GM18870 (cell line): ENCODE results near the gene IFT122.
"Not testable (repeated sequence)": the region's sequence is repeated elsewhere in the genome, so short reads cannot be mapped to it uniquely, and the experiment has no call there.

Experiments
- ATAC-seq: cut with Tn5 transposase; IDR thresholded peaks from one replicate; pipeline ENCODE4 v1.9.1; 2021; ENCODE audit warnings: moderate library complexity; ENCODE audit not compliant: unreplicated experiment

The IFT122 gene

GRCh38 chr3:129515108-129515820, 75.2 kb downstream of the IFT122 start:
- ATAC-seq = not testable (repeated sequence)

DNA sequence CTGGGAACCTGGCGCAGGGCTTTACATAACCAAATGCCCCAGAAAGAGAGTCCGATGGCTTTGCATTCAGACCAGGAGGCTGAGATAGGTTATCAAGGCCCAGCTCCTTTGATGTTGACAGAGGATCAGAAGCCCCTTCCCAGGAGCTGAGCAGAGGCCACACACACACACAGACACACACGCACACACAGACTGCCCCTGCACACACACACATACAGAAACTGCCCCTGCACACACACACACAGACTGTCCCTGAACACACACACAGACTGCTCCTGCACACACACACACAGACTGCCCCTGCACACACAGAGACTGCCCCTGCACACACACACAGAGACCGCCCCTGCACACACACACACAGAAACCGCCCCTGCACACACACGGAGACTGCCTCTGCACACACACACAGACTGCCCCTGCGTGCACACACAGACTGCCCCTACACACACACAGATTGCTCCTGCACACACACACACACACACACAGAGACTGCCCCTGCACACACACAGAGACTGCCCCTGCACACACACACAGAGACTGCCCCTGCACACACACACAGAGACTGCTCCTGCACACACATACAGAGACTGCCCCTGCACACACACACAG, 75.9 kb downstream of the IFT122 start:
- not testable (repeated sequence) for ATAC-seq

GRCh38 chr3:129517516-129517915, 77.5 kb downstream of the IFT122 start:
- no peak for ATAC-seq

DNA sequence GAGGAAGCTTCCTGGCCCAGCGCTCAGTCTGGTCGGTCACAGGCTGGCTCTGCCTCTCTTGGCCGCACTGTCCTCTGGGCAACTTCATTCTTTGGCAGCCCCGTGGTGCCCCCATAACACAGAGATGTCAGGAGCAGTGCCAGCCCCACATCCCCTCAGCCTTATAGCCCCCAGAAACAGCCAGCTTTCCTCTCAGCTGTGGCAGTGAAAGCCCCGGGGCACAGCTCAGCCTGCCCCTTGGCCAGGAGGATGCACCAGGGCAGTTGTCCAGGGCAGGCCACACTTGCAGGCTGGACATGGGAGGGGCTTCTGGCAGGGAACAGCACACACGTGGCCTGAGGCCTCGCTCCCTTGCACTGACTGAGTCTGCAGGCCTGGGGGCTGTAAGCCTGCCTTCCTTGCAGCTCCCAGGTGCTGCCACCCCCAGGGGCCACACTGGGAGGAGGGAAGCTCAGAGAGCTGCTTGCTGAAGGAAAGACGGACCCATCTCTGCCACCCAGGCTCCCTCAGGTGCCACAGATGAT, 78.1 kb downstream of the IFT122 start:
- no peak for ATAC-seq

- no peak for ATAC-seq
These were observed 78.6 kb downstream of the IFT122 start for GRCh38 chr3:129518581-129518980.

DNA sequence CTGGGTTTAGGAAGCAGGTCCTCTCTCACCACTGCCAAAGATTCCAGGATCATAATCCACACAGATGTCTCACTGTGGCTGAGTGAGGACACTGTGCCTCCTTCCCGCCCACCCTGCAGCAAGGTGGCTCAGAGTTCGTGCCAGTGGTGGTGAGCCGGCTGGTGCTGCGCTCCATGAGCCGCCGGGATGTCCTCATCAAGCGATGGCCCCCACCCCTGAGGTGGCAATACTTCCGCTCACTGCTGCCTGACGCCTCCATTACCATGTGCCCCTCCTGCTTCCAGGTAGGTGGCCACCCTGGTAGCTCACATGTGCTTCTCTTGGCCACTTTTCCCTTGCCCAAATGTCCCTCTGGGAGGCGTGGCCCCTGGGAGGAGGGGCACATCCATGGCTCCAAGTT, 79.4 kb downstream of the IFT122 start:
- no peak for ATAC-seq

- ATAC-seq = no peak
These were observed 80.1 kb downstream of the IFT122 start for GRCh38 chr3:129519896-129520715.

DNA sequence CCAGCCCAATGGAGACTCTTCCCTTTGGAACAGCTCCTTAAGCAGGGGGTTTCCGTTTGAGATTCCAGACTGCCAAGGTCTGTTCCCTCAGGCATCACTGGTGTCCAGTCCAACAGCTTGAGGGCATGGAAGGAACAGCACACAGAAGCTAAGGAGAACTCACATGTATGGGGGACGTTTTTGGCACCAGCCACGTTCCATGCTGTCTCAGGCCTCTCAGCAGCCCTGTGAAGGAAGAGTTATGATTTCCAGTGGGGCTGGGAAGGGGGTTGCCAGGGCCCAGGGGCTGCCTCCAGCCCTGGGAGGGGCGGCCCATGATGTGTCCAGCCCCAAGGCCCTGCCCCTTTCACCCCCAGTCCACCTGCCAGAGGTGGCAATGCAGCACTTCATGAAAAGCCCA, 80.9 kb downstream of the IFT122 start:
- no peak for ATAC-seq

DNA sequence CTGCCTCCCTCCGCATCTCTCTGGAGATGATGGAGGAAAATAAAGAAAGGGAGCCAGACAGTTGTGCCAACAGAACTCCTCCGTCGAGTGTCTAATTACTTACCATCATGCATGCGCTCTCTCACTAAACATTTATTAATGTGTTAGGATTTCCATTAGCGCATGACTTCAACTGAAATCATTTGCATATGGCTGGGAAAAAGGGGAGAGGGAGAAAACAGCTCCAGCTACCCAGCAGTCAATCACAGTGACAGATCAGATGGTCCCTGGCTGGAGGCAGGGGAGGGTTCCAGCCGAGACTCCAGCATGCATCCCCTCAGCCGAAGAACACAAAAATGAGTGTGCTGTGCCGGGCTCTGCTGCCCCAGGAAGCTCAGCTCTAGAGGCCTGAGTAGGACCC, 81.6 kb downstream of the IFT122 start:
- no peak for ATAC-seq

GRCh38 chr3:129522953-129523352, 82.9 kb downstream of the IFT122 start:
- no peak for ATAC-seq

DNA sequence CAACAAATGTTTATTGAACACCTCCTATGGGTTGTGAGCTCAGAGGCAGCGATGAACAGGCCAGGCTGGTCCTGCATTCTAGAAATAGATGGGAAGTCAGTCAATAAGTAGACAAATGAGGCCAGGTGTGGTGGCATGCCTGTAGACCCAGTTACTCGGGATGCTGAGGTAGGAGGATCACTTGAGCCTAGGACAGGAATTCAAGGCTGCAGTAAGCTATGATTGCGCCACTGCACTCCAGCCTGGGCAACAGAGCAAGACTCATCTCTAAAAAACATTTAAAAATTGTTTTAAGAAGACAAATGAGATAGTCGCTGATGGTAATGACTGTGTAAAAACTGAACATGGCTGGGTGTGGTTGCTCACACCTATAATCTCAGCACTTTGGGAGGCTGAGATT, 84.1 kb downstream of the IFT122 start:
- ATAC-seq = no peak

- ATAC-seq = no peak
These were observed 85.4 kb downstream of the IFT122 start for GRCh38 chr3:129525341-129525968.

- ATAC-seq = no peak
These were observed 86.3 kb downstream of the IFT122 start for GRCh38 chr3:129526121-129526900.

GRCh38 chr3:129527262-129527661, 87.2 kb downstream of the IFT122 start:
- ATAC-seq = no peak

DNA sequence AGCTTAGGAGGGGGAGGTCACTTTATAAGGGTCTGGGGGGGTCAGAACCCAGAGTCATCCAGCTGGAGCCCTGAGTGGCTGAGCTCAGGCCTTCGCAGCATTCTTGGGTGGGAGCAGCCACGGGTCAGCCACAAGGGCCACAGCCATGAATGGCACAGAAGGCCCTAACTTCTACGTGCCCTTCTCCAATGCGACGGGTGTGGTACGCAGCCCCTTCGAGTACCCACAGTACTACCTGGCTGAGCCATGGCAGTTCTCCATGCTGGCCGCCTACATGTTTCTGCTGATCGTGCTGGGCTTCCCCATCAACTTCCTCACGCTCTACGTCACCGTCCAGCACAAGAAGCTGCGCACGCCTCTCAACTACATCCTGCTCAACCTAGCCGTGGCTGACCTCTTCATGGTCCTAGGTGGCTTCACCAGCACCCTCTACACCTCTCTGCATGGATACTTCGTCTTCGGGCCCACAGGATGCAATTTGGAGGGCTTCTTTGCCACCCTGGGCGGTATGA, 88.6 kb downstream of the IFT122 start, which contains the start of gene RHO:
Gene RHO, plus strand, starts transcription at position 51 of the 512 bp plus-strand sequence. Its CDS starts 95 bp downstream, at position 146.
- no peak for ATAC-seq

DNA sequence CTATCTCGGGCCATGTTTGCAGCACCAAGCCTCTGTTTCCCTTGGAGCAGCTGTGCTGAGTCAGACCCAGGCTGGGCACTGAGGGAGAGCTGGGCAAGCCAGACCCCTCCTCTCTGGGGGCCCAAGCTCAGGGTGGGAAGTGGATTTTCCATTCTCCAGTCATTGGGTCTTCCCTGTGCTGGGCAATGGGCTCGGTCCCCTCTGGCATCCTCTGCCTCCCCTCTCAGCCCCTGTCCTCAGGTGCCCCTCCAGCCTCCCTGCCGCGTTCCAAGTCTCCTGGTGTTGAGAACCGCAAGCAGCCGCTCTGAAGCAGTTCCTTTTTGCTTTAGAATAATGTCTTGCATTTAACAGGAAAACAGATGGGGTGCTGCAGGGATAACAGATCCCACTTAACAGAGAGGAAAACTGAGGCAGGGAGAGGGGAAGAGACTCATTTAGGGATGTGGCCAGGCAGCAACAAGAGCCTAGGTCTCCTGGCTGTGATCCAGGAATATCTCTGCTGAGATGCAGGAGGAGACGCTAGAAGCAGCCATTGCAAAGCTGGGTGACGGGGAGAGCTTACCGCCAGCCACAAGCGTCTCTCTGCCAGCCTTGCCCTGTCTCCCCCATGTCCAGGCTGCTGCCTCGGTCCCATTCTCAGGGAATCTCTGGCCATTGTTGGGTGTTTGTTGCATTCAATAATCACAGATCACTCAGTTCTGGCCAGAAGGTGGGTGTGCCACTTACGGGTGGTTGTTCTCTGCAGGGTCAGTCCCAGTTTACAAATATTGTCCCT, 89.6 kb downstream of the IFT122 start:
- ATAC-seq = no peak

DNA sequence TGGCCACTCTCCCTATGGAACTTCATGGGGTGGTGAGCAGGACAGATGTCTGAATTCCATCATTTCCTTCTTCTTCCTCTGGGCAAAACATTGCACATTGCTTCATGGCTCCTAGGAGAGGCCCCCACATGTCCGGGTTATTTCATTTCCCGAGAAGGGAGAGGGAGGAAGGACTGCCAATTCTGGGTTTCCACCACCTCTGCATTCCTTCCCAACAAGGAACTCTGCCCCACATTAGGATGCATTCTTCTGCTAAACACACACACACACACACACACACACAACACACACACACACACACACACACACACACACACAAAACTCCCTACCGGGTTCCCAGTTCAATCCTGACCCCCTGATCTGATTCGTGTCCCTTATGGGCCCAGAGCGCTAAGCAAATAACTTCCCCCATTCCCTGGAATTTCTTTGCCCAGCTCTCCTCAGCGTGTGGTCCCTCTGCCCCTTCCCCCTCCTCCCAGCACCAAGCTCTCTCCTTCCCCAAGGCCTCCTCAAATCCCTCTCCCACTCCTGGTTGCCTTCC, 90.3 kb downstream of the IFT122 start:
- ATAC-seq = no peak

DNA sequence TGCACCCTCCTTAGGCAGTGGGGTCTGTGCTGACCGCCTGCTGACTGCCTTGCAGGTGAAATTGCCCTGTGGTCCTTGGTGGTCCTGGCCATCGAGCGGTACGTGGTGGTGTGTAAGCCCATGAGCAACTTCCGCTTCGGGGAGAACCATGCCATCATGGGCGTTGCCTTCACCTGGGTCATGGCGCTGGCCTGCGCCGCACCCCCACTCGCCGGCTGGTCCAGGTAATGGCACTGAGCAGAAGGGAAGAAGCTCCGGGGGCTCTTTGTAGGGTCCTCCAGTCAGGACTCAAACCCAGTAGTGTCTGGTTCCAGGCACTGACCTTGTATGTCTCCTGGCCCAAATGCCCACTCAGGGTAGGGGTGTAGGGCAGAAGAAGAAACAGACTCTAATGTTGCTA, 90.8 kb downstream of the IFT122 start:
- no peak for ATAC-seq

GRCh38 chr3:129531699-129532098, 91.7 kb downstream of the IFT122 start:
- no peak for ATAC-seq
